H9 (cell line): ENCODE results near the gene FXYD6. TPM values are rescaled to one million over a fixed set of nuclear protein-coding genes. Genes with fewer than 3 reads are reported as not detected.

ENCODE experiments used
- DNase-seq: peaks from one replicate; pipeline ENCODE4 v3.0.0-alpha.2; 2017
- H2AFZ ChIP-seq: one replicate; pipeline ENCODE4 v1.6.1; 2013; ENCODE audit warnings: mild to moderate bottlenecking, low read length, control low read depth, moderate library complexity
- H2AK5ac ChIP-seq: 2 replicates; pipeline ENCODE4 v1.6.1; 2013; ENCODE audit warnings: low read length, control low read depth, mixed read lengths; ENCODE audit not compliant: insufficient read length
- H2BK120ac ChIP-seq: one replicate; pipeline ENCODE4 v1.6.1; 2013; ENCODE audit warnings: low read depth, mild to moderate bottlenecking, low read length, control low read depth, inconsistent platforms; ENCODE audit not compliant: poor library complexity, severe bottlenecking
- H2BK12ac ChIP-seq: 2 replicates; pipeline ENCODE4 v1.6.1; 2013; ENCODE audit warnings: low read length, control low read depth, mixed read lengths, low read depth; ENCODE audit not compliant: insufficient read length
- H2BK15ac ChIP-seq: 2 replicates; pipeline ENCODE4 v1.6.1; 2013; ENCODE audit warnings: low read depth, low read length, control low read depth
- H2BK20ac ChIP-seq: one replicate; pipeline ENCODE4 v1.6.1; 2013; ENCODE audit warnings: low read depth, mild to moderate bottlenecking, low read length, control low read depth, inconsistent platforms; ENCODE audit not compliant: poor library complexity, severe bottlenecking
- H2BK5ac ChIP-seq: 2 replicates; pipeline ENCODE4 v1.6.1; 2013; ENCODE audit warnings: low read length, control low read depth, mixed read lengths; ENCODE audit not compliant: insufficient read length
- H3K14ac ChIP-seq: 2 replicates; pipeline ENCODE4 v1.6.1; 2013; ENCODE audit warnings: low read length, control low read depth; ENCODE audit not compliant: insufficient read depth
- H3K18ac ChIP-seq: 2 replicates; pipeline ENCODE4 v1.6.1; 2013; ENCODE audit warnings: low read depth, mild to moderate bottlenecking, mixed read lengths, low read length, control low read depth; ENCODE audit not compliant: insufficient read length
- H3K23ac ChIP-seq: 2 replicates; pipeline ENCODE4 v1.6.1; 2013; ENCODE audit warnings: low read length, control low read depth, mixed read lengths, low read depth; ENCODE audit not compliant: insufficient read length
- H3K23me2 ChIP-seq: 2 replicates; pipeline ENCODE4 v1.6.1; 2013; ENCODE audit warnings: low read depth, mild to moderate bottlenecking, mixed read lengths, low read length, control low read depth; ENCODE audit not compliant: insufficient read length, poor library complexity, severe bottlenecking
- H3K27ac ChIP-seq: 2 replicates; pipeline ENCODE4 v1.5.1; 2013; ENCODE audit warnings: low read length, control low read depth, mixed read lengths, low read depth; ENCODE audit not compliant: insufficient read length
- H3K27me3 ChIP-seq: 2 replicates; pipeline ENCODE4 v1.6.1; 2013; ENCODE audit warnings: low read length, control low read depth, inconsistent platforms; ENCODE audit not compliant: insufficient read depth
- H3K4ac ChIP-seq: 2 replicates; pipeline ENCODE4 v1.6.1; 2013; ENCODE audit warnings: low read depth, mild to moderate bottlenecking, control low read depth, inconsistent platforms, low read length, moderate library complexity
- H3K4me1 ChIP-seq: 2 replicates; pipeline ENCODE4 v1.6.1; 2013; ENCODE audit warnings: low read length, control low read depth, inconsistent platforms; ENCODE audit not compliant: insufficient read depth
- H3K4me2 ChIP-seq: 2 replicates; pipeline ENCODE4 v1.6.1; 2013; ENCODE audit warnings: low read length, control low read depth, mixed read lengths; ENCODE audit not compliant: insufficient read length, insufficient read depth
- H3K56ac ChIP-seq: 2 replicates; pipeline ENCODE4 v1.6.1; 2013; ENCODE audit warnings: low read depth, mild to moderate bottlenecking, mixed read lengths, low read length, control low read depth; ENCODE audit not compliant: insufficient read length
- H3K79me1 ChIP-seq: 2 replicates; pipeline ENCODE4 v1.6.1; 2013; ENCODE audit warnings: low read depth, mild to moderate bottlenecking, moderate library complexity, low read length, control low read depth, inconsistent platforms; ENCODE audit not compliant: insufficient read depth, poor library complexity, severe bottlenecking
- H3K79me2 ChIP-seq: 2 replicates; pipeline ENCODE4 v1.6.1; 2013; ENCODE audit warnings: low read length, control low read depth, inconsistent platforms; ENCODE audit not compliant: insufficient read depth
- H3K9ac ChIP-seq: 2 replicates; pipeline ENCODE4 v1.6.1; 2013; ENCODE audit warnings: low read length, control low read depth, mixed read lengths; ENCODE audit not compliant: insufficient read length; ENCODE audit errors: extremely low read depth
- H3K9me3 ChIP-seq: one replicate; pipeline ENCODE4 v1.6.1; 2013; ENCODE audit warnings: low read depth, low read length, inconsistent platforms; ENCODE audit not compliant: control insufficient read depth
- H3T11ph ChIP-seq: one replicate; pipeline ENCODE4 v1.6.1; 2013; ENCODE audit warnings: mild to moderate bottlenecking, low read length, control low read depth, inconsistent platforms
- H4K20me1 ChIP-seq: one replicate; pipeline ENCODE4 v1.6.1; 2013; ENCODE audit not compliant: control insufficient read depth, insufficient read length, insufficient read depth
- H4K5ac ChIP-seq: 2 replicates; pipeline ENCODE4 v1.6.1; 2013; ENCODE audit warnings: low read depth, mild to moderate bottlenecking, mixed read lengths, low read length, control low read depth; ENCODE audit not compliant: insufficient read length
- H4K8ac ChIP-seq: replicated peaks from 2 replicates; pipeline ENCODE4 v1.6.1; 2013; ENCODE audit warnings: low read length, control low read depth, mixed read lengths, low read depth; ENCODE audit not compliant: insufficient read length
- H4K91ac ChIP-seq: 2 replicates; pipeline ENCODE4 v1.6.1; 2013; ENCODE audit warnings: low read depth, mild to moderate bottlenecking, moderate library complexity, mixed read lengths, low read length, control low read depth; ENCODE audit not compliant: insufficient read length
- H3K27ac Mint-ChIP-seq, 3 experiments: 2 replicates in 2 of 3; 3 replicates in 1 of 3; pipeline ENCODE4 v1.8.0; 2020 to 2021; ENCODE audit warnings: mixed read lengths in 3 of 3, mild to moderate bottlenecking in 1 of 3, moderate library complexity in 1 of 3
- H3K27me3 Mint-ChIP-seq: 2 replicates; pipeline ENCODE4 v1.8.0; 2021; ENCODE audit warnings: low read depth, mild to moderate bottlenecking, moderate library complexity, mixed read lengths
- H3K36me3 Mint-ChIP-seq, 3 experiments: 2 replicates in 2 of 3; 3 replicates in 1 of 3; pipeline ENCODE4 v1.8.0; 2020 to 2021; ENCODE audit warnings: low read depth in 3 of 3, mixed read lengths in 3 of 3; ENCODE audit not compliant: insufficient read depth in 1 of 3
- H3K4me1 Mint-ChIP-seq, 2 experiments: 2 replicates each; pipeline ENCODE4 v1.8.0; 2020; ENCODE audit warnings: mixed read lengths in 2 of 2
- H3K4me3 Mint-ChIP-seq, 2 experiments: 2 replicates in 1 of 2; 3 replicates in 1 of 2; pipeline ENCODE4 v1.8.0; 2020 to 2021; ENCODE audit warnings: mild to moderate bottlenecking in 2 of 2, mixed read lengths in 2 of 2, moderate library complexity in 1 of 2
- H3K9me3 Mint-ChIP-seq, 2 experiments: 2 replicates in 1 of 2; 3 replicates in 1 of 2; pipeline ENCODE4 v1.8.0; 2020; ENCODE audit warnings: mild to moderate bottlenecking in 2 of 2, mixed read lengths in 2 of 2, moderate library complexity in 1 of 2
- CTCF ChIP-seq: fragments of 200-600 bp; sonication (generic); conservative IDR thresholded peaks from 3 replicates; pipeline ENCODE4 v1.8.0; 2021; ENCODE audit warnings: antibody characterized with exemption, mild to moderate bottlenecking
- WGBS: extraction: QIAGEN DNeasy Blood & Tissue Kit; methylation state at CpG from one replicate; pipeline ENCODE4 v1.1.7; 2013; ENCODE audit warnings: missing lambda C conversion rate, low lambda C conversion rate, mixed read lengths; ENCODE audit not compliant: insufficient read length; ENCODE audit errors: extremely low coverage; 5-methylcytosine and 5-hydroxymethylcytosine counted together
- total RNA-seq: library from RNA; stranded (reverse); gene quantifications from 2 replicates; pipeline ENCODE4 v1.2.1, GENCODE V29; 2021

Gene FXYD6
- total RNA-seq, 1 experiment from 2014 or later, result 18.3 TPM

DNA sequence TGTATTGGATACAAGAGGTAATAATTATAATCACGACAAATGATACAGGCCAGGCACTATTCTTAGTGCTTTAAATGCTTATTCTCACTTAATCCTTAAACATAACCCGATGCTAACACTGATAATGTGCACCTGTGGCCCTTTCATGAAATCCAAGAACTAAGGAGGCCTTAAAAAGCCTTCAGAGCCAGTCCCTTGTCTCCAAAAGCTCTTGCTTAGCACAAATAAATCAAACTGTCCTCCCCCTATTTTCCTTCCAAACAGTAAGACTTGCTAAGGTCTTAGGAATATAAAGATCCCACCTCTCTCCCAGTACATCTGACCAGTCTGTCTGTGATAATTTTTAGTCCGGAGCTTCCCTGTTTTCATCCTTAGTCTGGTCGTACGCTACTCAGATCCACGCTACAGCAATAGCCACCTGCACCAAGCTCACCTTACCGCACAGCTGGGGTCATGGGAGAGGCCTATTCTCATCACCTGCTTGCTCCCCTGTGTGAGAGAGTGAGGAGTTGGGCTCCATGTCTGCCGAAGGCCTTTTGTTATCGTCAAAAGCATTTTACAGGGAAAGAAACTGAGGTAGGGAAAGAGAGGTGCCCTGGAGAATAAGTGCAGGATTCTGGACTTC is 16.9 kb downstream of the FXYD6 start:
- TF ChIP-seq CTCF, result no peak
- no peak overlapping the region for H4K91ac ChIP-seq

More for the DNA sequence above, 16.9 kb downstream of the FXYD6 start:
- H2BK12ac ChIP-seq, result no peak overlapping the region
- H3K9me3 ChIP-seq, result no peaks in the 10 kb centered on the region
- peaks cover 3% of the 10 kb centered on the region; the same call in 1 of the 2 replicates for H3K4me1 ChIP-seq
- WGBS, result no CpG with 5 or more reads among the region's 9 CpGs
- H3K79me2 ChIP-seq, result no peaks in the 10 kb centered on the region
- H3K79me1 ChIP-seq, result no peaks in the 10 kb centered on the region
- H2AK5ac ChIP-seq, result no peak overlapping the region
- no peak overlapping the region for H3K9ac ChIP-seq
- no peak overlapping the region for H3K4me3 Mint-ChIP-seq
- no peak overlapping the region for H4K5ac ChIP-seq
- H3K4me1 Mint-ChIP-seq, result peaks cover 24 to 46% of the 10 kb centered on the region in 2 experiments
- no peak overlapping the region for H4K8ac ChIP-seq
- H3K14ac ChIP-seq, result no peak overlapping the region
- no peaks in the 10 kb centered on the region; the same call in 1 of the 2 replicates for H3K27me3 Mint-ChIP-seq
- no peaks in the 10 kb centered on the region for H3K9me3 Mint-ChIP-seq
- H3K4ac ChIP-seq, result no peak overlapping the region
- no peak overlapping the region for H3K56ac ChIP-seq
- no peaks in the 10 kb centered on the region for H3K27me3 ChIP-seq
- H3K27ac ChIP-seq, result no peak overlapping the region
- DNase-seq, result no peak
- H2BK120ac ChIP-seq, result no peak overlapping the region
- no peak overlapping the region for H3K27ac Mint-ChIP-seq
- no peak overlapping the region for H2AFZ ChIP-seq
- H3K4me2 ChIP-seq, result no peak overlapping the region
- H3K23ac ChIP-seq, result no peak overlapping the region
- no peak overlapping the region for H2BK20ac ChIP-seq
- H3K23me2 ChIP-seq, result no peaks in the 10 kb centered on the region
- no peak overlapping the region for H2BK5ac ChIP-seq
- no peaks in the 10 kb centered on the region for H3K36me3 Mint-ChIP-seq
- no peak overlapping the region for H3T11ph ChIP-seq
- H2BK15ac ChIP-seq, result no peak overlapping the region
- H4K20me1 ChIP-seq, result no peaks in the 10 kb centered on the region
- H3K18ac ChIP-seq, result no peak overlapping the region
